HG02938 (cell line): ENCODE measurements around the gene PHC3.
A peak's percentile ranks its signal among the peaks of the same experiment; 100 is the strongest.

Experiments used
- ATAC-seq: cut with Tn5 transposase; IDR thresholded peaks from one replicate; pipeline ENCODE4 v1.9.1; 2021; ENCODE audit warnings: mild to moderate bottlenecking, moderate library complexity; ENCODE audit not compliant: unreplicated experiment

Gene PHC3

GRCh38 chr3:170079536-170080165, 101.9 kb downstream of the PHC3 start:
- ATAC-seq, result no peak

DNA sequence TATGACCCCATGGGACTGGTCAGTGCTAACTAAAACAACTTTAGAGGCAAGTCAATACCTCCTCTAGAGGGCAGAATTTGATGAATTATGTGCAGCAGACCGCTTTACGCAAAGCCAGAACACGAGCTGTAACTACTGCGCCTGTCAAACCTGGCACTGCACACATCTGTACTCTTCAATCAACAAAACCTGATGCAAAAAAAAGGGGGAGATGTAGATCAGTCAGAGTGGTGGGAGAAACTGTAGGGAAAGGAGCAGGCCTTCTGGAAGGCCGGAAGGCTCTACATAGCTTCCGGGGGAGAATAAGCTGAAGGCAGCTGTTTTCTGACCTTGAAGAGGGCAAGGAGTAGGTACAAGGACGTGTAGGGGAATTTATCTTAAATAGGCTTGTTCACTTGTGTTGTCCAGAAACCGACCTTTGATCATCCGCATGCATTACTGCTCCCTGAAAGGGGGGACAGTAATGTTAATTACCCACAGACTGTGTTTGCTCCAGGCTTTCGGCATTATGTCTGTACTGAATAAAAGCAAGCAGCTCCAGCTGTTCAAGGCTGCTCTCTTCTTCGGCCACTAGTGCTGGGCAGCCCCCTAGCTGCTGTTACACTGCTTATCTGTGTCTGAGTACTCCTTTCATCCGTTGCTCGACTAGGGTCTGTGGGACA, 102.8 kb downstream of the PHC3 start:
- ATAC-seq, result no peak

GRCh38 chr3:170077361-170077760, 104.2 kb downstream of the PHC3 start:
- no peak for ATAC-seq

DNA sequence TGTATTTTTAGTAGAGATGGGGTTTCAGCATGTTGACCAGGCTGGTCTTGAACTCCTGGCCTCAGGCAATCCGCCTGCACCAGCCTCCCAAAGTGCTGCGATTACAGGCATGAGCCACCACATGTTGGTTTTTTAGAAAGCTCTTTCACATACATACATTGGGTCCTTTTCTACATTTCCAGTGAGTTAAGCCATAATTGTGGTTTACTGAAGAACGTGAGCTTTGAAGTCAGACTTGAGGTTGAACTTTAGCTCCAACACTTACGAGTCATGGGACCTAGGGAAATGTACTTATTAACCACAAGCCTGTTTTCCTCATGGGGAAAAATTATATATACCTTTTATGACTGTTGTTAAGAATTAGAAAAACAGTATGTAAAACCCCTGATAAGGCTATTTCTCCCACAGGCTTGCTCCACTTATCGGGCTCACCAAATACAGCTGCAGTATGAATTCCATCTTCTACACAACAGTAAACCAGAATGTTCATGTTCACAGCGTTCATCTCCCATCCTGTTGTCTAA, 104.8 kb downstream of the PHC3 start:
- ATAC-seq, result no peak

DNA sequence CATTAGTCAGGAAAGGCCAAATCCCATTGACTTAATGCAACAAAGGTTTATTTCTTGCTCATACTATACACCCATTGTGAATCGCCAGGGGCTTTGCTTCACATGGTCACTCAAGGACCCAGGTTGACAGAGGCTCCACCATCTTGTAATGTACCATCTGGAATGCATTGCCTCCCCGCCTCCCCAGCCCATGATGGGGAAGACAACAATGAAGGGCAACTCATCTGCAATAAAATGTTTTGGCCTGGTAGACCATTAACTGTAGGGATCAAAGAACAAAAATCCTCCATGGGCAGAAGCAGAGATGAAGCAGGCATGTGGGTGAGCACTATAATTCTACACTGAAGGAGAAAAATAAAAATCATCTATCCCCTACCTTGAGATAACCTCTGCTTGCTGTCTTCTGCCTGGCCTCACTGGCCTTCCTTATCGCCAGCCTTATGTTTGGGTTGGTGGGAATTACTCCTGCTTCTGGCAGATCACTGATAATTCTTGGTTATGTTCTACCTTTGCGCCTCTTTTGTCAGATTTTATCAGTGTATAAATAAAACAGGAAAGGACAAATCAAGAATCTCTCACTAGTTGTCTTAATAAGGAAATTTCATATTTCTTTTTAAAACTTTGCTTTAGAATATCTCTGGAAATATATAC, 106.0 kb downstream of the PHC3 start:
- no peak for ATAC-seq

- ATAC-seq, result no peak
Measured at GRCh38 chr3:170064108-170064507, 117.4 kb downstream of the PHC3 start.

DNA sequence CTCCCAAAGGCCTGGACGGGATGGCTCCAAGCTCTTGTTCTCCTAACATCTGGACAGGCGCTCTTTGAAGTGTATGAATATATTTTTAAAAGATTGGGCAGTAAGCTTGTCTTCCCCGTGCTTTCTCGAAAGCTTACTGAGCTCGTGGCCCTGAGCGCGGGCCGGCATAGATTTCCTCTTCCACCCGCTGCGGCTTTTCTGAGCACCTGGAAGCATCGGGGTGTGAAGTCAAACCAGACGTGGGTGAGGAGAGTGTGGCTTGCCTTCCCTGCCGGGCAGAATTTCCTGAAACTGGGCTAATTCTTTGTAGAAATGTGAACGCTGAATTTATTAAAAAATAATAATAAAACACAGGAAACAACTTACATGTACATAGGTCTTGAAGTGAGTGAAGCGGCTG, 117.8 kb downstream of the PHC3 start:
- no peak for ATAC-seq

DNA sequence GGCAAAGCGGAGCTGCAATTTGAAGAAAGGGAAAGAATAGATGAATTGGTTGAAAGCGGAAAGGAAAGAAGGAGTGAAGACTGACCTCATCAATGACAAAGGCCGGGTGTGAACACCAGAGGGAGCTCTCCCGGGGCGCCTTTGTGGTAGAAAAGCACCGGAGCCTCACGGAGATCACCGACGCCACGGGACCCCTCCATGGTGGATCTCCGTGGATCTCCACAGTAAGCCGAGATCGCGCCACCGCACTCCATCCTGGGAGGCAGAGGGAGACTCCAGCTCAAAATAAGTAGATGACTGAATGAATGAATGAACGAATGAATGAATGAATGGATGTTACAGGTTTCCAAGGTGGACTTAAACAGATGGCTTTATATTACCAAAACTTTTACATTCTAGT, 118.8 kb downstream of the PHC3 start:
- no peak for ATAC-seq

DNA sequence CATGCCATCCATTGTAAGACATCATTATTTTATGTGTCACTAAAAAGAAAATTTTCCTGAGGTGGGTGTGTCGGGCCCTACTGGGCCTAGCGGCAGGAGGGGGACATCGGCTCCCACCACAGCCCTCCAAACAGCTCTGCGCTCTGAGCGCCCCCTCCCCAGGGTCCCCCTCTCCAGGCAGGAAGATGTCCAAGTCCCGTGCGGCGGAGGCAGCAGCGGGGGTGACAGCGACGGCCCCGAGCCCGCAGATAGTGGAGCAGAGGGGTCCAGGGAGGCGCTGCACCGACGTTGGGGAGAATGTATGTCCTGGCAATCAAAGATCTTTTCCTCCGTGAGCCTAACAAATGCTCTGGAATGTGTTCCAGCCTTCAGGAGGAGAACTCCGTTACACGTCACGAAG, 119.5 kb downstream of the PHC3 start:
- no peak for ATAC-seq

DNA sequence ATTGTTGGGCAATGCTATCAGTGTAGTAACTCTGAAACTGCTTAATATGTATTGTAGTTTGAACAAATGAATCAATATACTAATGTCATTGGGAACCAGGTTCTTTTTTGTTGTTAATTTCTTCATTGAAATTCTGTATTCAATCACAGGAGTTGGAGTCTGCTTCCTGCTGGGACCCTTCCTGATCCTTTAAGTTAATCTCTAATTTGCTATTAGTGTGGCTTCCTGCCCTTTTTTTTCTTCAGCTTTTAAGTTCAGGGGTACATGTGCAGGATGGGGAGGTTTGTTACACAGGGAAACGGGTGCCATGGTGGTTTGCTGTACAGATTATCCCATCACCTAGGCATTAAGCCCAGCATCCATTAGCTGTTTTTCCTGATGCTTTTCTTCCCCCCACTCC, 122.1 kb downstream of the PHC3 start:
- ATAC-seq, result no peak

- ATAC-seq, result no peak
Measured at GRCh38 chr3:170058127-170058526, 123.4 kb downstream of the PHC3 start.

DNA sequence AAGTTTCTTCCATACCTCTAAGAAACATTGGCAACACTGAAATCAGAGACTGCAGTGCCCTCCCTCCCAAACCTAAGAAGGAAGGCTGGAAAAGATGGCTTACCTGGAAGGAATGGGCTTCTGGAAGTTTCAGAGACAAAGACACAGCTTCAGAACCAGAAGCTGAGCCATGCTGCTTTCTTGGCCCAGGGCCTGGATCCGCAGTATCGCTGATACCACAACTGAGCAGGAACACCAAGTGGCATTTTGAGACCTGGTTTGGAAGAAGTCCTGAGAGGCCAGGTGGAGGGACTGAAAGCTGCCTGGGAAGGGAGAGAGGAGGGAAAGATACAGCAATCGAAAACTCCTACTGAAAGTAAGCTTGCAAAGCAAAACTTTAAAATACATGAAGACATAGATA, 124.0 kb downstream of the PHC3 start:
- ATAC-seq, result no peak

- ATAC-seq, result peak; percentile 92
Measured at GRCh38 chr3:170056710-170057454, 124.7 kb downstream of the PHC3 start.

- peak; percentile 68 for ATAC-seq
Measured at GRCh38 chr3:170055209-170055608, 126.3 kb downstream of the PHC3 start.

DNA sequence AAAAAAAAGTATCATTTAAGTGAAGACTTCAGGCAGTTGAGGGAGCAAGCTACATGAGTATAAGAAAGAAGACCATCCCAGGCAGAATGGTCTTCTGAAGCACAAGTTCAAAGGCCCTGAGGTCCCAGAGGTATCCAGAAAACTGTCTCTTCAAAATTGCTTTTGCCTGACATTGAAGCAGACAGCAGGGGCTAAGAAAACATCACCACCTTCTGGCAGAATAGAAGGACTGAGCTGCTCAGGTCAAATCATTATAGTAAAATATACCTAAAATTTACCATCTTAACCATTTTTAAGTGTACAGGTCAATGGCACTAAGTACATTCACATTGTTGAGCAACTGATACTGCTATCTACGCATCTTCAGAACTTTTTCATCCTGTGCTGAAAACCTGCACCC, 127.3 kb downstream of the PHC3 start:
- no peak for ATAC-seq

GRCh38 chr3:170052398-170052797, 129.1 kb downstream of the PHC3 start:
- ATAC-seq, result no peak

- no peak for ATAC-seq
Measured at GRCh38 chr3:170050753-170051152, 130.8 kb downstream of the PHC3 start.

GRCh38 chr3:170049146-170050000, 132.2 kb downstream of the PHC3 start:
- no peak for ATAC-seq

DNA sequence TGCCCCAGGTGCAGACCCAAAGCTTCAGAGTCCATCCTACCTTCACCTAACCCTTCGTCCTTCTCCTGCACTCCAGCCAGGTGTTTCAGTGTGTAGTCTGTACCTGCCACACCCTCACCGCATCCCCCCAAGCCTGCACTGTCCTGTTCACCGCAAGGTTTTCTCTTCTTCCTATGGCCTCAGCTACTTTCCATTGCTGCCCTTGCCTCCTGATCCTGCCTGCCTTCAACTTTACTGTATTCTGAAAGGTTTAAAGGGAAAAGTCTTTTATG, 134.5 kb downstream of the PHC3 start:
- ATAC-seq, result no peak

DNA sequence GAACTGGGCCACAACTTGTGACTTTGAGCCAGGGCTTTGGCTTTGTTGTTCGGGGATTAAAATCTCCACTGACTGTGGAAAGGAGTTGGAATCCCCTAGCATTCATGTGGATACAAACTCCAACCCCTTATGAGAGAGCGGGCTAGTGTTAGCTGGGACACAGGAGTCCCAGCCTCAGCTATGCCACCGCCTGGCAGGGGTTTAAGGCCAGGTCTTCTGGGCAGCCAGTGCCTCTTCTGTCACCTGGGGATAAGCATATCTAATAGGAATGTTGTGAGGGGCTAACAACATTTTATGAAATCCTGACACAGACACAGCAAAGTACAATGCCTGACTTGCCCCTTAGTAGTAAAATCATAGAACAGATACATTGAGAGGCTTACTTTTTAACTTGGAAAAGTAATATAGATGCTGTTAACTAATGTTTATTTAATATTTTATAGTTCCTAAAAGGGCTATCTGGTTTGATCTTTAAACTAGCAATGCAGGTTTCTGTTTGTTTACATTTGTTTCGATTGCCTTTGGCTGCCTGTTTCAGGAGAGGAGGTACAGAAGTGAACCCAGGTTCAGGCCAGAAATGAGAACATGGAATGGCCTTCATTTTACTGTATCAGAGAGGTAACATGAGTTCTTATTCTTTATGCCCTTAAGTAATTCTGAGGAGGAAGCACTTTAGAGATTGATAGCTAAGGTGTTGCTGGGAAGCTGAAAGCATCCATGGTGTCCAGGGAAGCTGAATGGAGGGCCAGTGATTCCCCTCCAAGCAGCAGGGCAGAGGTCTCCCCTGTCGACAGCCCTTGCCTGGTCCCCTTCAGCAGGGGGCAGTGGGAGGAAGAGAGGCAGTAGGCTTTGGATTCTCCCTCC, 135.0 kb downstream of the PHC3 start:
- no peak for ATAC-seq
